GM18858 (cell line): ENCODE results near the gene HMGCLL1.

Experiments
- ATAC-seq: cut with Tn5 transposase; IDR thresholded peaks from one replicate; pipeline ENCODE4 v1.9.1; 2021; ENCODE audit not compliant: unreplicated experiment

HMGCLL1 gene

GRCh38 chr6:55447891-55448290 is 131.1 kb downstream of the HMGCLL1 start:
- ATAC-seq: no peak

DNA sequence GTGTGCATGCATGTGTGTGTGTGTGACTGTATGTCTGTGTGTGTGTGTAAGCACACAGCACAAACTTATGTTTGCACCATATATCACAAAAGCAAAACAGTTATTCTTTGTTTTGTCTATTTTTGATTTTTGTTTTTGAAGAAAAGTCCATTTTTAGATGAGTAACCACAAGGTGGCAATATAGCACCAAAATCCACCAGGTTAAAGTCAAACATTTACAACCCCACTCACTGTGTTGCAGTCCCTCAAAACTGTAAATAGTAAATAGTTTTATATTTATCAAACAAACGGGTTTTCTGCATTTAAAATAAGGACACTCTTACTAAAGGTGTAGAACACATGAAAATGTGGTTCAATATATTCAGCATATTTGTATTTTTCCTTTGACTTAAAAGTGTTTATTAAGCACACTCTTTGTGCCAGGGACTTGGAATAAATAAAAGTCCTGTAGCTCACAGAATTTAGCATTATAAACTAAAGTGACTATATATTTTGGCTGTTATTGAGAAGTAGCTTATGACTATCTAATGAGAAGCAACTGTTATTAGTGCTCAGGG is 133.3 kb downstream of the HMGCLL1 start:
- no peak for ATAC-seq

- no peak for ATAC-seq
Observed at GRCh38 chr6:55443238-55444134, 135.5 kb downstream of the HMGCLL1 start.

- no peak for ATAC-seq
Observed at GRCh38 chr6:55438203-55438602, 140.8 kb downstream of the HMGCLL1 start.

GRCh38 chr6:55437141-55437540 is 141.9 kb downstream of the HMGCLL1 start:
- ATAC-seq: no peak

DNA sequence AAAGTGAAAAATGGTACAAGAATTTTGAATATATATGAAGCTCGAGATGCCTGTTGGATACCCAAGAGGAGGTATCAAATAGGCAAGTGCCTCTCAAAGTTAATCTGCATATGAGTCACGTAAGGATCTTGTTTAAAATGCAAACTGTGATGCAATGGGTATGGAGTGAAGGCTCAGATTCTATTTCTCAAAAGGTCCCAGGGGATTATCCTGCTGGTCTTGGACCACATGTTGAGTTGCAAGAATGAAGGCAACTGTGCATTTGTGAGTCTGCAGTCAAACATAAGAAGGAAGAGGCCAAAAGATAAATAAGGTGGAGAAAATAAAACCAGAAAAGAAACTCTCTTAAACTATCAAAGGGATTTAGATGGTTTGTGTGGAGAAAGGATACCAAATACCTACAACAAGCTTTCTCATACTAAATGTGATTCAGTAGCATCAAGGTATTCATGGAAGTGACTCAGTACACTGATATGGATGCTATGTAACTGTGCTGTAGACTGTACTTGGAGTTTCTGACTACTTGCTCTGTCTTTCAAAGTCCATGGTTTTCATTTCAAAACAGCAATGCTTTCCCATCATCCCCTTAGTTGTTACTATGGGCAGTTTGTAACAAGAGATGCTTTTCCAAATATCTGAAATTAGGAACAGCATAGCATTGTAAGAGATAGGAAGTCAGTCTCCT is 145.4 kb downstream of the HMGCLL1 start:
- no peak for ATAC-seq

- no peak for ATAC-seq
Observed at GRCh38 chr6:55423933-55424332, 155.1 kb downstream of the HMGCLL1 start.

DNA sequence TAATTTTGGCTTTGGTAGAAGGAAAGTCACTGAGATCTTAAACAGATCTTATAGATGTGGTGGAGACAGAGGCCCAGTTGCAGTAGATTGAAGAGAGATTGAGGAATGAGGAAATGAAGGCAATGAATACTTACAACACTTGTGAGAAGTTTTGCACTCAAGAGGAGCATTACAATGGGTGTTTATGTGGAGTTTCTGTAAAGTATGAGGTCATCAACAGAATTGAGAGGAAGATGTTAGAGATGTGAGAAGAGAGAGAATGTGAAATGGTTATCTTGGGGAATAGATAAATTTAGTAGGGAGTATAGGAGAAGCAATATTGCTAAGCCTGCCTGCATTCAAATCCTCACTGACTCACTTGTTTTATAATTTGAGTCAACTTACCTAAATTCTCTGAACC is 168.3 kb downstream of the HMGCLL1 start:
- no peak for ATAC-seq

DNA sequence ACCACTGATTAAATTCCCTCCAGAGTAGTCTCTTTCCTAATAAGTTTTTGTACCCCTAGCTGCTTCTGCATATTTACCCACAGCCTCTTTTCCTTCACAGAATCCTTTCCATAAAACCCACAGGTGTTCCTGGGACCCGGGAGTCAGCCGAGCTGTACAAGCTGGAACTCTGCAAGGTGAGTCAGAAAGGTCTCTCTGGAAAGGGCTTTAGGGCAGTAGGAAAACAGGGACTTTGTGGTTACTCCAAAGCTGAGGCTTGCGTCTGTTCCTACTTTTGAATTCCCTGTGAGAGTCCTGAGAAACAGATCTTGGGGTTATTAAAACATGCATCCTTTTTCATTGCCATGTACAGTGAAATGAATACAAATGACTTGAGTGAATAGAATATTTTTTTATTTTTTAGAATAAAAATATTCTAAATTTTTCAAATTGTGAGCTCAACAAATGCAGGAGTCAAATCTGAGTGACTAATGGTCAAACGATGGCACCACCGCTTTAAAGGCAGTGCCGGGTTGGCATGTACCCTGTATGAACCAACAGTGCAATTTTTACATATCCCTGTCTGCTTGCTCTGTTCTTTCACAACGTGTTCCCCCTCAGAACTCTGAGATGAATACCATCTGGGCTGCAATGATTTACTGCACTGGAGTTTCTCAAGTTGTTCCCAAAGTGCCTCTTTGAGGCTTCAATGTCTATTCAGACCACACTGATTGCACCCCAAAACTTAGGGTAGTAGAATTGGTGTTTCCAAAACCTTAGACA is 173.3 kb downstream of the HMGCLL1 start:
- ATAC-seq: no peak

GRCh38 chr6:55399351-55399750 is 179.6 kb downstream of the HMGCLL1 start:
- ATAC-seq: no peak

- ATAC-seq: no peak
Observed at GRCh38 chr6:55397986-55398385, 181.0 kb downstream of the HMGCLL1 start.

DNA sequence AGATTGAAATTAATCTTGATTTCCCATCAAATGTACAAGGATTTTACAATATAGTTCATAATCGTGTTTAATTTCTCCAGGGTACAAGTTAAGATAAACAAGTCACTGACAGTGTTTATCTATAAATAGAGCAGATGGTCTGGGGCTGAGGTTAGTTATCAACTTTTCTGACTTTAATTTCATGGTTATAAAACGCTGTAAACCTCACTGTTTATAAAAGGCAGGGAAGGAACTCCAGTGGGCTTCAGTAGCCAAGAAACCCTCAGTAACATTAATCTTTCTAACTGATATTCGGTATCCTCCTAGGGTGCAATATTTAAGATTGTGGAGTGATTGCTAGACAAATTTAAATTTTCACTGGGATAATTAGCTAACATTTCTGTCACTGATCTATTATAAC is 183.1 kb downstream of the HMGCLL1 start:
- ATAC-seq: no peak

DNA sequence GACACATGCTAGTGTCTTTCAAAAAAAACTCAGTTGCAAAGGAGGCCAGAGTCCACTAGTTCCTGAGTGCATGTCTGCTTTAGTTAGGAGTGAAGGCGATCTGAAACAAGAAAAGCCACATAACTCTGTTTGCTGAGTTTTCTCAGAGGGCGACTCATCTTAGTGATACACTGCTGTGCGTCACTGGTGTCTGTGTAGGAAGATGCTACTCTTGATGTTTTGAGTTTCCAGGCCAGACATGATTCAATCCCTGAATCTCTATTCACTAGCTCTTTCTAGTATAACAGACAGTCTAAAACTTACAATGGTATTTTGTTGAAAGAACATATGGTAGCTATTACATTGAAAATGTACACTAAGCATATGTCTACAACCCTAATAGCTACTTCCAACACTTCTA is 190.8 kb downstream of the HMGCLL1 start:
- ATAC-seq: no peak
